Measurements from ENCODE around the gene JAML.

Gene JAML

GRCh38 chr11:118151431-118151830 is 73.4 kb downstream of the JAML start:
- TF ChIP-seq GATA2 (IDR thresholded peaks at IDR 0.05; ENCODE audit: low read depth, low read length) (no peak), GATA3 (IDR thresholded peaks at IDR 0.05; ENCODE audit: low read depth, low read length) (no peak)

- no peak for TF ChIP-seq GATA3 (IDR thresholded peaks at IDR 0.05; ENCODE audit: low read depth, low read length)
Observed at GRCh38 chr11:118149493-118149892, 75.3 kb downstream of the JAML start.

GRCh38 chr11:118148856-118149255 is 76.0 kb downstream of the JAML start:
- TF ChIP-seq GATA3 (IDR thresholded peaks at IDR 0.05; ENCODE audit: low read depth, low read length) = no peak
- no peak for TF ChIP-seq GATA2 (IDR thresholded peaks at IDR 0.05; ENCODE audit: low read depth, low read length)

GRCh38 chr11:118148240-118148639 is 76.6 kb downstream of the JAML start:
- TF ChIP-seq GATA3 (IDR thresholded peaks at IDR 0.05; ENCODE audit: low read depth, low read length) (no peak), GATA2 (IDR thresholded peaks at IDR 0.05; ENCODE audit: low read depth, low read length) (no peak)

GRCh38 chr11:118147502-118147901 is 77.3 kb downstream of the JAML start:
- TF ChIP-seq GATA3 (IDR thresholded peaks at IDR 0.05; ENCODE audit: low read depth, low read length) (no peak), GATA2 (IDR thresholded peaks at IDR 0.05; ENCODE audit: low read depth, low read length) (no peak)

GRCh38 chr11:118146554-118146953 is 78.3 kb downstream of the JAML start:
- TF ChIP-seq GATA3 (IDR thresholded peaks at IDR 0.05; ENCODE audit: low read depth, low read length) = no peak
- TF ChIP-seq GATA2 (IDR thresholded peaks at IDR 0.05; ENCODE audit: low read depth, low read length) = no peak

GRCh38 chr11:118145285-118146227 is 79.3 kb downstream of the JAML start:
- no peak for TF ChIP-seq GATA2 (IDR thresholded peaks at IDR 0.05; ENCODE audit: low read depth, low read length)
- no peak for TF ChIP-seq GATA3 (IDR thresholded peaks at IDR 0.05; ENCODE audit: low read depth, low read length)

- TF ChIP-seq GATA2 (IDR thresholded peaks at IDR 0.05; ENCODE audit: low read depth, low read length) = no peak
- no peak for TF ChIP-seq GATA3 (IDR thresholded peaks at IDR 0.05; ENCODE audit: low read depth, low read length)
Observed at GRCh38 chr11:118144301-118145268, 80.2 kb downstream of the JAML start.

Data from SH-SY5Y (cell line).